ENCODE results near the gene POP4. TPM values are rescaled to one million over a fixed set of nuclear protein-coding genes. Genes with fewer than 3 reads are reported as not detected.

The POP4 gene
- total and polyA plus RNA-seq, 4 donors: 46.6 to 82.5 (median 62.2) TPM

GRCh38 chr19:29645491-29645867 is 39.4 kb downstream of the POP4 start:
- Histone ChIP-seq H3K27me3 (ENCODE audit: control insufficient read depth in 3 of 3, insufficient read depth in 3 of 3, low read length in 2 of 3) (no peaks in the 10 kb centered on the region), H3K9me3 (ENCODE audit: control insufficient read depth in 4 of 4, insufficient read depth in 3 of 4, low read length in 3 of 4) (no peaks in the 10 kb centered on the region), H3K9ac (ENCODE audit: insufficient read depth in 1 of 2, low read length in 2 of 2) (no peak overlapping the region), H3K27ac (ENCODE audit: low read depth in 1 of 2, low read length in 1 of 2) (no peak overlapping the region), H3K36me3 (ENCODE audit: control insufficient read depth in 4 of 4, insufficient read depth in 4 of 4, low read length in 4 of 4) (no peaks in the 10 kb centered on the region), H3K4me1 (ENCODE audit: control insufficient read depth in 5 of 5, insufficient read depth in 5 of 5, low read length in 5 of 5) (peaks cover 0 to 8% (median 0%) of the 10 kb centered on the region in 5 donors), H3K4me3 (no peak overlapping the region)
- no peak for TF ChIP-seq CTCF (IDR thresholded peaks at IDR 0.05; ENCODE audit: control extremely low read depth, extremely low read depth)
- ATAC-seq (ENCODE audit: insufficient read depth, low FRiP score) (no peak), DNase-seq (no peak)
- WGBS, 2 donors: 37 to 53% methylated on average over 5 of the region's 5 CpGs

GRCh38 chr19:29645911-29646310 is 39.8 kb downstream of the POP4 start:
- 3 to 10% methylated on average over 8 of the region's 8 CpGs for WGBS, 2 donors
- peak in 2 of 3 donors; percentile 14 to 31 for DNase-seq
- no peak for TF ChIP-seq CTCF (IDR thresholded peaks at IDR 0.05; ENCODE audit: control extremely low read depth, extremely low read depth)

GRCh38 chr19:29650772-29651387 is 44.8 kb downstream of the POP4 start:
- no peaks in the 10 kb centered on the region for H3K9me3 ChIP-seq (ENCODE audit: control insufficient read depth in 4 of 4, insufficient read depth in 3 of 4, low read length in 3 of 4)
- H3K36me3 ChIP-seq (ENCODE audit: control insufficient read depth in 4 of 4, insufficient read depth in 4 of 4, low read length in 4 of 4): no peaks in the 10 kb centered on the region
- TF ChIP-seq CTCF (IDR thresholded peaks at IDR 0.05; ENCODE audit: control extremely low read depth, extremely low read depth): no peak
- no peak overlapping the region for H3K4me3 ChIP-seq
- no peak overlapping the region for H3K9ac ChIP-seq (ENCODE audit: insufficient read depth in 1 of 2, low read length in 2 of 2)
- DNase-seq (peak; percentile 51 to 58 (median 52)), ATAC-seq (ENCODE audit: insufficient read depth, low FRiP score) (no peak)
- H3K27ac ChIP-seq (ENCODE audit: low read depth in 1 of 2, low read length in 1 of 2): no peak overlapping the region
- H3K27me3 ChIP-seq (ENCODE audit: control insufficient read depth in 3 of 3, insufficient read depth in 3 of 3, low read length in 2 of 3): peaks cover 0 to 3% (median 0%) of the 10 kb centered on the region in 3 donors
- H3K4me1 ChIP-seq (ENCODE audit: control insufficient read depth in 5 of 5, insufficient read depth in 5 of 5, low read length in 5 of 5): peaks cover 0 to 2% (median 0%) of the 10 kb centered on the region in 5 donors
- 55 to 71% methylated on average over 7 of the region's 7 CpGs for WGBS, 2 donors

More at GRCh38 chr19:29645911-29646310, 39.8 kb downstream of the POP4 start:
- H3K9ac ChIP-seq (ENCODE audit: insufficient read depth in 1 of 2, low read length in 2 of 2): no peak overlapping the region
- no peak for ATAC-seq (ENCODE audit: insufficient read depth, low FRiP score)
- peaks cover 0 to 8% (median 0%) of the 10 kb centered on the region in 5 donors for H3K4me1 ChIP-seq (ENCODE audit: control insufficient read depth in 5 of 5, insufficient read depth in 5 of 5, low read length in 5 of 5)
- no peaks in the 10 kb centered on the region for H3K27me3 ChIP-seq (ENCODE audit: control insufficient read depth in 3 of 3, insufficient read depth in 3 of 3, low read length in 2 of 3)
- no peaks in the 10 kb centered on the region for H3K9me3 ChIP-seq (ENCODE audit: control insufficient read depth in 4 of 4, insufficient read depth in 3 of 4, low read length in 3 of 4)
- no peaks in the 10 kb centered on the region for H3K36me3 ChIP-seq (ENCODE audit: control insufficient read depth in 4 of 4, insufficient read depth in 4 of 4, low read length in 4 of 4)
- peak overlapping the region in 1 of 2 donors; percentile 5 for H3K27ac ChIP-seq (ENCODE audit: low read depth in 1 of 2, low read length in 1 of 2)
- H3K4me3 ChIP-seq: no peak overlapping the region

All from lung (tissue), 12 donors.